ENCODE data around the gene MALSU1.
A peak's percentile ranks its signal among the peaks of the same experiment; 100 is the strongest.

The MALSU1 gene

DNA sequence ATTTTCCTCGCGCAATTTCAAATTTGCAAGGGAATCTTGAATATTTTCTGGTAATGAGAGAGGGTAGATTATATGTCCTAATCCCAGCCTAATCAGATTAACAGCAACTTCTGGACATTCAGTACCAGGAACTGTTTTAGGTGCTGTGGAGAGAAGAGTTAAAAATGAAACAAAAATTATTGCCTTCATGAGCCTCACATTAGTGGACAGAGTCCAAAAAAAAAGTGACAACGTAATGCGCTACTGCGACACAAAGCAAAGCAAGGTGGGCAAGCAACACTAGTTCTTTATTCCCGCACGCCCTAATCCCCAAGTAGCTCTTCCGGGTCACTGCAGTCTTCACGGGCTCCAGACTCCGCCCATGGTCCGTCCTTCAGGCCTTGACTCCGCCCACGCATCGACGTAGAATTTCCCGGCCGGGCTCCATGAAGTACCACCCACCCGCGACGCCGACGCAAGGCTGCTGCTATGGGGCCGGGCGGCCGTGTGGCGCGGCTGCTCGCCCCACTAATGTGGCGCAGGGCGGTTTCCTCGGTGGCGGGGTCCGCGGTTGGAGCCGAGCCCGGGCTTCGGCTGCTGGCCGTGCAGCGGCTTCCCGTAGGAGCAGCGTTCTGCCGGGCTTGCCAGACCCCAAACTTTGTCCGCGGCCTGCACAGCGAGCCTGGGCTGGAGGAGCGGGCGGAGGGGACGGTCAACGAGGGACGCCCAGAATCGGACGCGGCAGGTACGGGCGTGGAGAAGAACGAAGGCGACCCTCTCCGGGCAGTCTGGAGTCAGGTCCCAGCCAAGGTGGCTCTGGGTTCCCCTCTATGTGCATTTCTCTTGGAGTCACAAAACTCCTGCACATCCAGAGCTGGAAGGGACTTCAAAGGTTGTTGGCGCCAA, at the start of gene MALSU1:
TSS of gene MALSU1 (plus strand) at position 455 of the 885 bp plus-strand sequence. CDS start at position 469, 14 bp downstream.
- peak; percentile 92 to 97 for DNase-seq

GRCh38 chr7:23249486-23249885, 49.7 kb upstream of the MALSU1 start:
- DNase-seq = no peak

GRCh38 chr7:23254051-23254681, 45.0 kb upstream of the MALSU1 start:
- no peak for DNase-seq

- no peak for DNase-seq
Observed at GRCh38 chr7:23256731-23257130, 42.4 kb upstream of the MALSU1 start.

DNA sequence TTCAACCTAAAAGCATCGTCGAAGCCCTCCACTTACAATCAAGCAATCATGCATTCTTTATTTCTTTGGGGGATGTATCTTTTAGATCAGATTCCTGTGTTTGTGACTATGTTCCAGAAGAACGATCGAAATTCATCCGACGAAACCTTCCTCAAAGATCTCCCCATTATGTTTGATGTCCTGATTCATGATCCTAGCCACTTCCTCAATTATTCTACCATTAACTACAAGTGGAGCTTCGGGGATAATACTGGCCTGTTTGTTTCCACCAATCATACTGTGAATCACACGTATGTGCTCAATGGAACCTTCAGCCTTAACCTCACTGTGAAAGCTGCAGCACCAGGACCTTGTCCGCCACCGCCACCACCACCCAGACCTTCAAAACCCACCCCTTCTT, 38.8 kb upstream of the MALSU1 start:
- no peak for DNase-seq

- DNase-seq = peak; percentile 20 to 26
Observed at GRCh38 chr7:23261843-23262452, 37.2 kb upstream of the MALSU1 start.

- DNase-seq = no peak
Observed at GRCh38 chr7:23264916-23265458, 34.2 kb upstream of the MALSU1 start.

- DNase-seq = no peak
Observed at GRCh38 chr7:23266918-23267317, 32.2 kb upstream of the MALSU1 start.

- no peak for DNase-seq
Observed at GRCh38 chr7:23267357-23267756, 31.8 kb upstream of the MALSU1 start.

- no peak for DNase-seq
Observed at GRCh38 chr7:23268167-23268566, 31.0 kb upstream of the MALSU1 start.

DNA sequence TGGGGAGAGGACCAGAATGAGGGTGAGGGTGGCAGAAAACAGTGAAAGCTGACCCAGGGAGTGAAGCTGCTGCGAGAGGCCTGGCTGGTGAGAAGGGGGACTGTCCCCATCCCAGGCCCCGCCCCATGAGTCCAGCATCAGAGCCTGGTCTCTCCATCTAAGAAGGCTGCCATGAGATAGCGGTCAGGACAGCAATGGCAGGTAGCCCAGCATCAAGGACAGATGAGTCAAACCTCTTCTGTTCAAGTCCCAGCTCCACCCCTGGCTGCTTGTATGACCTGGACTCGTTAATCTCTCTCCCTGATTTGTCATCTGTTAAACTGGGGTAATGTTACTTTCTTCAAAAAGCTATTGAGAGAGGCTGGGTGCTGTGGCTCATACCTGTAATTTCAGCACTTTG, 30.4 kb upstream of the MALSU1 start:
- no peak for DNase-seq

DNA sequence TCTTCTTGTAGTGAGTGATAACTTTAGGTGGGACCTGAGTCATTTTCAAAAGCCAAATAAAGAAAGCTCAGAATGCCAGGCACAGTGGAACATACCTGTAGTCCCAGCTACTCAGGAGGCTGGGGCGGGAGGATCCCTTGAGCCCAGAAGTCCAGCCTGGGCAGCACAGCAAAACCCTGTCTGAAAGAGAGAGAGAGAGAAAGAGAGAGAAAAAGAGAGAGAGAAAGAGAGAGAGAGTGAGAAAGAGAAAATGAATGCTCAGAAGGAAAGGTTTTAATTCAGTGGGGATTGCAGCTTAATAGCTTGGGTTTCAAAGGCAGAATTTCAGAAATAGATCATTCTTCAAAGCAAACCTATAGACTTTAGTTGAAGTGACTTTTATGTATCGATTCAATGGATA, 26.9 kb upstream of the MALSU1 start:
- DNase-seq = no peak

DNA sequence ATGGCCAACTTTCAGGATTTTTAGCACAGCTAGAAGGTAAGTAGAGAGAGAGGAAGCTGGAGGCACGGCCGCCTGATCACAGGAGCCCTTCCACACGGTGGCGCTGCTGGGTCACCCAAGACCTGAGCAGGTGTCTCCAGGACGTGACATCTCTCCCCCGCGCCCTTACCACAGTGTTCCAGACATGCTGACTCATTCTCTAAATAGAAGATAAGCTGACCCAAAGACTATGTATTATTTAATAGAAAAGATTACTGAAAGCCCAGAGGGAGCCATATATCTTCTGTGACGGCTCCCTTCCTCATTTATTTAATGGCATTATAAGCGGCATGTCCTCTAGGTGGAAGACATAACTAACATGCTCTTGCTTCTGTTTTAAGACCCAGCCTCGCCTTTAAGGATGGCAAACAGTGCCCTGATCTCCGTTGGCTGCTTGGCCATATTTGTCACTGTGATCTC, 26.0 kb upstream of the MALSU1 start:
- DNase-seq = peak in 1 of 2 donors; percentile 21

DNA sequence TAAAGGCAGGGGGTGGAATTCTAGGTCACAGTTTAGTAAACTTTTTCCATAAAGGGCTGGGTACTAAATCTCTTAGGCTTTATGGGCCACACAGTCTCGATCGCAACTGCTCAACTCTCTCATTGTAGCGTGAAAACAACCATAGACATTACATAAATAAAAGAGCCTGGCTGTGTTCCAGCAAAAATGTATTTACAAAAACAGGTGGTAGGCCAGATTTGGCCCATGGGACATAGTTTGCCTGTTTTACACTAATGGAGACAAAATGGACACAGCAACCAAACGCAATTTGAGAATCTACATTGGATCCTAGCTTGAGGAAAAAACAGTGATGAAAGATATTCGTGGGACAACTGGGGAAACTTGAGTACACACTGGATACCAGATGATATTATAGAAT, 23.2 kb upstream of the MALSU1 start:
- no peak for DNase-seq

GRCh38 chr7:23276376-23276775, 22.8 kb upstream of the MALSU1 start:
- no peak for DNase-seq

DNA sequence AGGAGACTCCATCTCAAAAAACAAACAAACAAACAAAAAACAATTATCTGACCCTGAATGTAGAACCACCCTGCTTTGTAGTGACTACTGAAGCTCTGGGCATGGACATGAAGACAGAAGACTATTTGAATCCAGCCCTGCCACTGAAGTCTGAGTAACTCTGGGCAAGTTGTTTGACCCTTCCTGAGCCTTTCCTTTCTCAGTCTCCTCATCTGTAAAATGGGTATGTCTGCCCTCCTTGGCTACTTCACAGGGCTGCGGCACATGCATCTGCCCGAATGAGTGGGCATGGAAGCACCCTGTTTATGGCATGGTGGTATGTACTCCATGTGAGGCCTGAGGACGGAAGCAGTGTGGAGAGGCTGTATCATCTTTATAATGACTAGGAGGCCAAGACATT, 22.2 kb upstream of the MALSU1 start:
- DNase-seq = no peak

- DNase-seq = peak in 1 of 2 donors; percentile 46
Observed at GRCh38 chr7:23277359-23277989, 21.7 kb upstream of the MALSU1 start.

GRCh38 chr7:23279819-23280525, 19.2 kb upstream of the MALSU1 start:
- DNase-seq = no peak

DNA sequence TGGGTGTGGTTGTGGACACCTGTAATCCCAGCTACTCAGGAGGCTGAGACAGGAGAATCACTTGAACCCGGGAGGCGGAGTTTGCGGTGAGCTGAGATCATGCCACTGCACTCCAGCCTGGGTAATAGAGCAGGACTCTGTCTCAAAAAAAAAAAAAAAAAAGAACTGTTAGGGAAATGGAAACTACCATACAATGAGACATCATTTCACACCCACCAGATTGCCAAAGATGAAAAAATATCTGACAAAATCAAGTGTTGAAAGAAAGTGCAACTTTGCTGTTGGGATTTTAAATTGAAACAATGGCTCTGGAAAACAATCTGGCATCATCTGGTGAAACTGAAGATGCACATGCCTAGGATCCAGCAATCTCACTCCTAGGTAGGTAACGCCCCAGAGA, 16.1 kb upstream of the MALSU1 start:
- no peak for DNase-seq

GRCh38 chr7:23284871-23285270, 14.3 kb upstream of the MALSU1 start:
- DNase-seq = no peak

- DNase-seq = no peak
Observed at GRCh38 chr7:23285657-23286646, 13.2 kb upstream of the MALSU1 start.

Data from hippocampal formation (tissue), 2 donors.